HEK293 (cell line): ENCODE results near the gene MAU2.

ENCODE experiments used
- CTCF ChIA-PET: fragments of 350-600 bp; formaldehyde crosslinking; extraction: SDS; loops from one replicate; lab custom pipeline; 2021; ENCODE audit warnings: antibody characterized with exemption; lab: Yijun Ruan, JAX
- POLR2A ChIA-PET: fragments of 300-600 bp; formaldehyde crosslinking; extraction: SDS; loops from one replicate; lab custom pipeline; 2020; ENCODE audit warnings: antibody characterized with exemption, inconsistent platforms; lab: Yijun Ruan, JAX
- H3K27ac ChIP-seq: fragments of 200-500 bp; sonication (Bioruptor generic); 2 replicates; pipeline ENCODE4 v1.5.1; 2014; ENCODE audit warnings: low read depth, low read length, control low read depth, inconsistent platforms; ENCODE audit errors: extremely low read depth
- H3K36me3 ChIP-seq, 2 experiments: fragments of 200-500 bp in 1 of 2; sonication (Bioruptor generic) in 1 of 2; 1 replicate in 1 of 2; 2 replicates in 1 of 2; pipeline ENCODE4 v1.5.1; 2014 to 2017; ENCODE audit warnings: inconsistent platforms in 2 of 2, low read length in 2 of 2; ENCODE audit not compliant: control insufficient read depth in 2 of 2, insufficient read depth in 1 of 2
- H3K4me1 ChIP-seq: fragments of 200-500 bp; sonication (Bioruptor generic); 2 replicates; pipeline ENCODE4 v1.5.1; 2014; ENCODE audit warnings: mild to moderate bottlenecking, low read length, inconsistent platforms; ENCODE audit not compliant: control insufficient read depth, insufficient read depth
- H3K4me3 ChIP-seq: 2 replicates; pipeline ENCODE4 v1.5.1; 2011; ENCODE audit warnings: low read depth, mild to moderate bottlenecking, control low read depth, low read length, moderate library complexity
- H3K9me3 ChIP-seq: fragments of 200-500 bp; sonication (Bioruptor generic); 2 replicates; pipeline ENCODE4 v1.5.1; 2014; ENCODE audit warnings: low read depth, low read length, inconsistent platforms; ENCODE audit not compliant: control insufficient read depth, insufficient read depth
- EGR2 ChIP-seq: fragments of 450-650 bp; formaldehyde crosslinking; IDR thresholded peaks from 2 replicates; pipeline ENCODE4 v1.5.1; 2016; ENCODE audit warnings: low read depth, missing biosample characterization, missing genetic modification characterization
- IKZF3 ChIP-seq: fragments of 450-650 bp; IDR thresholded peaks from 2 replicates; pipeline ENCODE4 v1.5.0; 2018; ENCODE audit warnings: missing biosample characterization, mild to moderate bottlenecking, missing genetic modification characterization, moderate library complexity
- KLF1 ChIP-seq: fragments of 450-650 bp; formaldehyde crosslinking; IDR thresholded peaks from 2 replicates; pipeline ENCODE4 v1.5.1; 2016; ENCODE audit warnings: missing biosample characterization, missing genetic modification characterization
- KLF10 ChIP-seq: fragments of 450-650 bp; IDR thresholded peaks from 2 replicates; pipeline ENCODE4 v1.5.1; 2018; ENCODE audit warnings: missing biosample characterization, mild to moderate bottlenecking, missing genetic modification characterization
- KLF16 ChIP-seq: fragments of 450-650 bp; formaldehyde crosslinking; IDR thresholded peaks from 2 replicates; pipeline ENCODE4 v1.5.1; 2017; ENCODE audit warnings: missing biosample characterization, missing genetic modification characterization
- MEIS1 ChIP-seq: sonication (generic); formaldehyde crosslinking; IDR thresholded peaks from 2 replicates; pipeline ENCODE4 v1.8.1; 2022; ENCODE audit warnings: missing genetic modification reagents, mild to moderate bottlenecking, borderline replicate concordance
- PRDM1 ChIP-seq: fragments of 450-650 bp; formaldehyde crosslinking; IDR thresholded peaks from 2 replicates; pipeline ENCODE4; 2016; ENCODE audit warnings: missing biosample characterization, missing genetic modification characterization
- SALL2 ChIP-seq: fragments of 450-650 bp; formaldehyde crosslinking; IDR thresholded peaks from 2 replicates; pipeline ENCODE4 v1.5.0; 2017; ENCODE audit warnings: missing biosample characterization, mild to moderate bottlenecking, missing genetic modification characterization, borderline replicate concordance
- SP3 ChIP-seq: fragments of 450-650 bp; formaldehyde crosslinking; IDR thresholded peaks from 2 replicates; pipeline ENCODE4 v1.5.1; 2016; ENCODE audit warnings: missing biosample characterization, missing genetic modification characterization
- SP7 ChIP-seq: fragments of 450-650 bp; formaldehyde crosslinking; IDR thresholded peaks from 2 replicates; pipeline ENCODE4 v1.5.1; 2016; ENCODE audit warnings: missing biosample characterization, missing genetic modification characterization
- ZBTB8A ChIP-seq: fragments of 450-650 bp; formaldehyde crosslinking; IDR thresholded peaks from 2 replicates; pipeline ENCODE4 v1.5.1; 2016; ENCODE audit warnings: missing biosample characterization, missing genetic modification characterization
- ZNF112 ChIP-seq: fragments of 450-650 bp; formaldehyde crosslinking; IDR thresholded peaks from 2 replicates; pipeline ENCODE4 v1.5.0; 2017; ENCODE audit warnings: missing biosample characterization, missing genetic modification characterization
- ZNF140 ChIP-seq: fragments of 450-650 bp; formaldehyde crosslinking; IDR thresholded peaks from 2 replicates; pipeline ENCODE4 v1.5.1; 2016; ENCODE audit warnings: missing biosample characterization, missing genetic modification characterization
- ZNF221 ChIP-seq: fragments of 450-650 bp; formaldehyde crosslinking; IDR thresholded peaks from 2 replicates; pipeline ENCODE4 v1.5.1; 2017; ENCODE audit warnings: missing biosample characterization, missing genetic modification characterization, borderline replicate concordance
- ZNF23 ChIP-seq: fragments of 450-650 bp; formaldehyde crosslinking; IDR thresholded peaks from 2 replicates; pipeline ENCODE4 v1.5.1; 2016; ENCODE audit warnings: missing biosample characterization, missing genetic modification characterization, borderline replicate concordance
- ZNF311 ChIP-seq: fragments of 450-650 bp; formaldehyde crosslinking; IDR thresholded peaks from 2 replicates; pipeline ENCODE4 v1.5.1; 2017; ENCODE audit warnings: missing biosample characterization, missing genetic modification characterization, borderline replicate concordance
- ZNF324 ChIP-seq: fragments of 450-650 bp; formaldehyde crosslinking; IDR thresholded peaks from 2 replicates; pipeline ENCODE4 v1.5.1; 2016; ENCODE audit warnings: missing biosample characterization, missing genetic modification characterization
- ZNF391 ChIP-seq: fragments of 450-650 bp; formaldehyde crosslinking; IDR thresholded peaks from 2 replicates; pipeline ENCODE4 v1.5.1; 2016; ENCODE audit warnings: low read depth, missing biosample characterization, missing genetic modification characterization, borderline replicate concordance
- ZNF433 ChIP-seq: fragments of 450-650 bp; formaldehyde crosslinking; IDR thresholded peaks from 2 replicates; pipeline ENCODE4 v1.5.1; 2016; ENCODE audit warnings: missing biosample characterization, missing genetic modification characterization, low read depth
- ZNF514 ChIP-seq: fragments of 450-650 bp; formaldehyde crosslinking; IDR thresholded peaks from 2 replicates; pipeline ENCODE4 v1.5.1; 2016; ENCODE audit warnings: missing biosample characterization, missing genetic modification characterization
- ZNF558 ChIP-seq: fragments of 450-650 bp; formaldehyde crosslinking; IDR thresholded peaks from 2 replicates; pipeline ENCODE4 v1.5.1; 2016; ENCODE audit warnings: missing biosample characterization, missing genetic modification characterization
- ZNF571 ChIP-seq: fragments of 450-650 bp; formaldehyde crosslinking; IDR thresholded peaks from 2 replicates; pipeline ENCODE4 v1.5.0; 2017; ENCODE audit warnings: missing biosample characterization, missing genetic modification characterization
- ZNF629 ChIP-seq: fragments of 450-650 bp; formaldehyde crosslinking; IDR thresholded peaks from 2 replicates; pipeline ENCODE4 v1.5.1; 2017; ENCODE audit warnings: missing biosample characterization, missing genetic modification characterization
- ZNF76 ChIP-seq: fragments of 450-650 bp; formaldehyde crosslinking; IDR thresholded peaks from 2 replicates; pipeline ENCODE4; 2016; ENCODE audit warnings: low read depth, missing biosample characterization, missing genetic modification characterization, borderline replicate concordance
- ZSCAN16 ChIP-seq: fragments of 450-650 bp; formaldehyde crosslinking; IDR thresholded peaks from 2 replicates; pipeline ENCODE4 v1.5.1; 2016; ENCODE audit warnings: missing biosample characterization, missing genetic modification characterization
- TF ChIP-seq, protein P1 (sequence below): fragments of 450-650 bp; formaldehyde crosslinking; IDR thresholded peaks from 2 replicates; pipeline ENCODE4 v1.5.1; 2016; ENCODE audit warnings: missing biosample characterization, missing genetic modification characterization, low read depth
- TF ChIP-seq, protein P2 (sequence below): fragments of 450-650 bp; formaldehyde crosslinking; IDR thresholded peaks from 2 replicates; pipeline ENCODE4 v1.5.1; 2016; ENCODE audit warnings: missing biosample characterization, missing genetic modification characterization
- TF ChIP-seq, protein P3 (sequence below): fragments of 450-650 bp; formaldehyde crosslinking; IDR thresholded peaks from 2 replicates; pipeline ENCODE4 v1.5.1; 2016; ENCODE audit warnings: missing biosample characterization, missing genetic modification characterization
- TF ChIP-seq, protein P4 (sequence below): fragments of 450-650 bp; formaldehyde crosslinking; IDR thresholded peaks from 2 replicates; pipeline ENCODE4 v1.5.1; 2016; ENCODE audit warnings: missing biosample characterization, missing genetic modification characterization

Gene MAU2

DNA sequence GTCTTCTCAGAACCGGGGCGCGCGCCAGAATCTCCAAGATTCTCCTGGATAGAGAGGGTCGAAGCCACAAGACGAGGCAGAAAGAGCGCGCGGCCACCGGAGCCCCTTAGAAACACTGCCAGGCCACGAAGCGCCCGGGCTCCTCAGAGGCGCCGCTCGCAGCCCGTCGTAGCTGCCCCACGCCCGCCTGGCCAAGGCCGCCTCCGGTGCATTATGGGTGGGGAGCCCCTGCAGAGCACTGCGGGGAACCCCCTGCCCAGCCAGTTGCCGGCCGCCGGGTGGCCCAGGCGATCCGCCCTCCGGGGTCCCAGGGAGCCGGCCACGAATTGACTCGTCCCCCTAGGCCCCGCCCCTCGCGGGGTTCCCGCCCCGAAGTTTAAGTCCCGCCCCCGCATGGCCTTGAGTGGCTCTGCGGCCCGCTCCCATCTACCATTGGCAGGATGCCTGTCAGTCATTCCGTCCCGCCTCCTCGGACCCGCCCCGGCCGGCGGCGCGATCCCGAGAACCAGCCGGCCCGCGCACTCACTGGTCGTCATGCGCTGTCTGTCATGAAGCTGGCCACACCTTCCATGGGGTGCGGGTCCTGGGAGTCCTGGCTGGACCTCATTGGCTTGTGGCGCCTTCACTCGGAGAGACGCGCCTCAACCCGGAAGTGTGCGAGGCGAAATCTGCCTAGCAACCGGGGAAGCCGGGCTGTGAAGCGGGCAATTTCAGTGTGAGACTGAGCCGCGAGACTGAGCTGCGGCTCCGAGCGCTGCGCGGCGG lies 64.7 kb downstream of the MAU2 start:
- Histone ChIP-seq H3K27ac (peak overlapping the region; percentile 90), H3K4me3 (peak overlapping the region; percentile 89), H3K9me3 (no peaks in the 10 kb centered on the region), H3K36me3 (peaks cover 0 to 3% of the 10 kb centered on the region in 2 experiments; a peak in 1 of 3 replicates), H3K4me1 (peaks cover 5% of the 10 kb centered on the region)
- ChIA-PET CTCF (interaction anchor here (0.6 to 1.3 kb wide), 2 partner anchors 77 to 237 kb away, joined by 3 to 4 read pairs; no protein-coding TSS in a partner anchor), POLR2A (interaction anchor here (0.6 to 1.6 kb wide), 13 partner anchors 10 to 391 kb away, joined by 3 to 31 read pairs (median 5); partner anchors contain the start of genes BORCS8, GATAD2A and RFXANK)
- TF ChIP-seq MEIS1 (CRISPR knock-in tag) = no peak
- TF ChIP-seq KLF16 = no peak
- 0 out of 2 replicates have a peak, but pooled peaks have one; percentile 32 for TF ChIP-seq KLF1 (tag by site-specific recombination)
- TF ChIP-seq ZNF221 (tag by site-specific recombination) = no peak
- TF ChIP-seq ZNF391 = no peak
- TF ChIP-seq SP7 = 0 out of 2 replicates have a peak, but pooled peaks have one; percentile 25
- TF ChIP-seq ZNF433 = no peak
- TF ChIP-seq, protein P1, sequence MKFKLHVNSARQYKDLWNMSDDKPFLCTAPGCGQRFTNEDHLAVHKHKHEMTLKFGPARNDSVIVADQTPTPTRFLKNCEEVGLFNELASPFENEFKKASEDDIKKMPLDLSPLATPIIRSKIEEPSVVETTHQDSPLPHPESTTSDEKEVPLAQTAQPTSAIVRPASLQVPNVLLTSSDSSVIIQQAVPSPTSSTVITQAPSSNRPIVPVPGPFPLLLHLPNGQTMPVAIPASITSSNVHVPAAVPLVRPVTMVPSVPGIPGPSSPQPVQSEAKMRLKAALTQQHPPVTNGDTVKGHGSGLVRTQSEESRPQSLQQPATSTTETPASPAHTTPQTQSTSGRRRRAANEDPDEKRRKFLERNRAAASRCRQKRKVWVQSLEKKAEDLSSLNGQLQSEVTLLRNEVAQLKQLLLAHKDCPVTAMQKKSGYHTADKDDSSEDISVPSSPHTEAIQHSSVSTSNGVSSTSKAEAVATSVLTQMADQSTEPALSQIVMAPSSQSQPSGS (tag by site-specific recombination) = no peak
- no peak for TF ChIP-seq ZNF140 (tag by site-specific recombination)
- peak; percentile 94 for TF ChIP-seq ZBTB8A (tag by site-specific recombination)
- no peak for TF ChIP-seq ZNF23 (tag by site-specific recombination)
- TF ChIP-seq IKZF3 = no peak
- TF ChIP-seq, protein P2, sequence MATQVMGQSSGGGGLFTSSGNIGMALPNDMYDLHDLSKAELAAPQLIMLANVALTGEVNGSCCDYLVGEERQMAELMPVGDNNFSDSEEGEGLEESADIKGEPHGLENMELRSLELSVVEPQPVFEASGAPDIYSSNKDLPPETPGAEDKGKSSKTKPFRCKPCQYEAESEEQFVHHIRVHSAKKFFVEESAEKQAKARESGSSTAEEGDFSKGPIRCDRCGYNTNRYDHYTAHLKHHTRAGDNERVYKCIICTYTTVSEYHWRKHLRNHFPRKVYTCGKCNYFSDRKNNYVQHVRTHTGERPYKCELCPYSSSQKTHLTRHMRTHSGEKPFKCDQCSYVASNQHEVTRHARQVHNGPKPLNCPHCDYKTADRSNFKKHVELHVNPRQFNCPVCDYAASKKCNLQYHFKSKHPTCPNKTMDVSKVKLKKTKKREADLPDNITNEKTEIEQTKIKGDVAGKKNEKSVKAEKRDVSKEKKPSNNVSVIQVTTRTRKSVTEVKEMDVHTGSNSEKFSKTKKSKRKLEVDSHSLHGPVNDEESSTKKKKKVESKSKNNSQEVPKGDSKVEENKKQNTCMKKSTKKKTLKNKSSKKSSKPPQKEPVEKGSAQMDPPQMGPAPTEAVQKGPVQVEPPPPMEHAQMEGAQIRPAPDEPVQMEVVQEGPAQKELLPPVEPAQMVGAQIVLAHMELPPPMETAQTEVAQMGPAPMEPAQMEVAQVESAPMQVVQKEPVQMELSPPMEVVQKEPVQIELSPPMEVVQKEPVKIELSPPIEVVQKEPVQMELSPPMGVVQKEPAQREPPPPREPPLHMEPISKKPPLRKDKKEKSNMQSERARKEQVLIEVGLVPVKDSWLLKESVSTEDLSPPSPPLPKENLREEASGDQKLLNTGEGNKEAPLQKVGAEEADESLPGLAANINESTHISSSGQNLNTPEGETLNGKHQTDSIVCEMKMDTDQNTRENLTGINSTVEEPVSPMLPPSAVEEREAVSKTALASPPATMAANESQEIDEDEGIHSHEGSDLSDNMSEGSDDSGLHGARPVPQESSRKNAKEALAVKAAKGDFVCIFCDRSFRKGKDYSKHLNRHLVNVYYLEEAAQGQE (tag by site-specific recombination) = no peak
- TF ChIP-seq ZNF324 (tag by site-specific recombination) = no peak
- TF ChIP-seq ZNF558 (tag by site-specific recombination) = no peak
- peak; percentile 86 for TF ChIP-seq ZNF76 (tag by site-specific recombination)
- TF ChIP-seq SP3 = peak; percentile 99
- 0 out of 2 replicates have a peak, but pooled peaks have one; percentile 47 for TF ChIP-seq KLF10 (tag by site-specific recombination)
- no peak for TF ChIP-seq PRDM1
- no peak for TF ChIP-seq SALL2
- no peak for TF ChIP-seq ZNF514 (tag by site-specific recombination)
- no peak for TF ChIP-seq ZNF571 (tag by site-specific recombination)
- TF ChIP-seq EGR2 = no peak
- TF ChIP-seq ZNF629 (tag by site-specific recombination) = no peak
- no peak for TF ChIP-seq ZSCAN16
- TF ChIP-seq, protein P3, sequence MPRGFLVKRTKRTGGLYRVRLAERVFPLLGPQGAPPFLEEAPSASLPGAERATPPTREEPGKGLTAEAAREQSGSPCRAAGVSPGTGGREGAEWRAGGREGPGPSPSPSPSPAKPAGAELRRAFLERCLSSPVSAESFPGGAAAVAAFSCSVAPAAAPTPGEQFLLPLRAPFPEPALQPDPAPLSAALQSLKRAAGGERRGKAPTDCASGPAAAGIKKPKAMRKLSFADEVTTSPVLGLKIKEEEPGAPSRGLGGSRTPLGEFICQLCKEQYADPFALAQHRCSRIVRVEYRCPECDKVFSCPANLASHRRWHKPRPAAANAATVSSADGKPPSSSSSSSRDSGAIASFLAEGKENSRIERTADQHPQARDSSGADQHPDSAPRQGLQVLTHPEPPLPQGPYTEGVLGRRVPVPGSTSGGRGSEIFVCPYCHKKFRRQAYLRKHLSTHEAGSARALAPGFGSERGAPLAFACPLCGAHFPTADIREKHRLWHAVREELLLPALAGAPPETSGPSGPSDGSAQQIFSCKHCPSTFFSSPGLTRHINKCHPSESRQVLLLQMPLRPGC (tag by site-specific recombination) = no peak
- no peak for TF ChIP-seq ZNF311
- TF ChIP-seq ZNF112 (tag by site-specific recombination) = no peak
- TF ChIP-seq, protein P4, sequence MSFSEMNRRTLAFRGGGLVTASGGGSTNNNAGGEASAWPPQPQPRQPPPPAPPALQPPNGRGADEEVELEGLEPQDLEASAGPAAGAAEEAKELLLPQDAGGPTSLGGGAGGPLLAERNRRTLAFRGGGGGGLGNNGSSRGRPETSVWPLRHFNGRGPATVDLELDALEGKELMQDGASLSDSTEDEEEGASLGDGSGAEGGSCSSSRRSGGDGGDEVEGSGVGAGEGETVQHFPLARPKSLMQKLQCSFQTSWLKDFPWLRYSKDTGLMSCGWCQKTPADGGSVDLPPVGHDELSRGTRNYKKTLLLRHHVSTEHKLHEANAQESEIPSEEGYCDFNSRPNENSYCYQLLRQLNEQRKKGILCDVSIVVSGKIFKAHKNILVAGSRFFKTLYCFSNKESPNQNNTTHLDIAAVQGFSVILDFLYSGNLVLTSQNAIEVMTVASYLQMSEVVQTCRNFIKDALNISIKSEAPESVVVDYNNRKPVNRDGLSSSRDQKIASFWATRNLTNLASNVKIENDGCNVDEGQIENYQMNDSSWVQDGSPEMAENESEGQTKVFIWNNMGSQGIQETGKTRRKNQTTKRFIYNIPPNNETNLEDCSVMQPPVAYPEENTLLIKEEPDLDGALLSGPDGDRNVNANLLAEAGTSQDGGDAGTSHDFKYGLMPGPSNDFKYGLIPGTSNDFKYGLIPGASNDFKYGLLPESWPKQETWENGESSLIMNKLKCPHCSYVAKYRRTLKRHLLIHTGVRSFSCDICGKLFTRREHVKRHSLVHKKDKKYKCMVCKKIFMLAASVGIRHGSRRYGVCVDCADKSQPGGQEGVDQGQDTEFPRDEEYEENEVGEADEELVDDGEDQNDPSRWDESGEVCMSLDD = peak; percentile 51; the same call in 1 of the 2 replicates
